Natural killer cell (primary cell): ENCODE measurements around the gene RABGAP1L. TPM values are rescaled to one million over a fixed set of nuclear protein-coding genes. Genes with fewer than 3 reads are reported as not detected.

Source experiments
- ATAC-seq, 3 donors: fragments of 150-1000 bp in 2 of 3; fragments of 200-7000 bp in 1 of 3; cut with Tn5 transposase; 1 replicate in 1 of 3; 2 replicates in 2 of 3; pipeline ENCODE4 v1.10.0; 2021; ENCODE audit warnings: mild to moderate bottlenecking in 2 of 3, moderate library complexity in 2 of 3
- DNase-seq, 2 donors: peaks; one replicate each; pipeline versions ENCODE4 v3.0.0 to v3.0.0-alpha.2; 2013 to 2021; ENCODE audit warnings: mixed read lengths in 1 of 2
- H3K27ac ChIP-seq: one replicate; pipeline ENCODE4 v1.5.1; 2013; ENCODE audit warnings: mild to moderate bottlenecking, low read length
- H3K27me3 ChIP-seq: one replicate; pipeline ENCODE4 v1.6.1; 2013; ENCODE audit warnings: low read length; ENCODE audit not compliant: control insufficient read depth, insufficient read depth
- H3K36me3 ChIP-seq: one replicate; pipeline ENCODE4 v1.6.1; 2013; ENCODE audit warnings: low read length; ENCODE audit not compliant: control insufficient read depth, insufficient read depth
- H3K4me1 ChIP-seq: one replicate; pipeline ENCODE4 v1.6.1; 2013; ENCODE audit warnings: low read length; ENCODE audit not compliant: control insufficient read depth, insufficient read depth
- H3K4me3 ChIP-seq: one replicate; pipeline ENCODE4 v1.5.1; 2013; ENCODE audit warnings: low read length
- H3K9me3 ChIP-seq: one replicate; pipeline ENCODE4 v1.6.1; 2013; ENCODE audit warnings: low read length; ENCODE audit not compliant: control insufficient read depth, insufficient read depth
- H3K27ac Mint-ChIP-seq, 2 donors: one replicate each; pipeline ENCODE4 v1.8.0; 2022; ENCODE audit warnings: mild to moderate bottlenecking in 2 of 2, mixed read lengths in 2 of 2, moderate library complexity in 1 of 2
- H3K27me3 Mint-ChIP-seq, 2 donors: one replicate each; pipeline ENCODE4 v1.8.0; 2022; ENCODE audit warnings: low read depth in 2 of 2, mixed read lengths in 2 of 2
- H3K36me3 Mint-ChIP-seq: one replicate; pipeline ENCODE4 v1.8.0; 2022; ENCODE audit warnings: mixed read lengths
- H3K4me1 Mint-ChIP-seq, 2 donors: one replicate each; pipeline ENCODE4 v1.8.0; 2022; ENCODE audit warnings: mixed read lengths in 2 of 2
- H3K4me3 Mint-ChIP-seq: one replicate; pipeline ENCODE4 v1.8.0; 2022; ENCODE audit warnings: mild to moderate bottlenecking, moderate library complexity, mixed read lengths
- H3K9me3 Mint-ChIP-seq, 2 donors: one replicate each; pipeline ENCODE4 v1.8.0; 2022; ENCODE audit warnings: mixed read lengths in 2 of 2
- WGBS: methylation state at CpG from one replicate; pipeline ENCODE4 v1.1.7; 2013; ENCODE audit warnings: missing lambda C conversion rate; ENCODE audit not compliant: insufficient coverage; 5-methylcytosine and 5-hydroxymethylcytosine counted together
- intact Hi-C: fragments of 100-400 bp; cut with micrococcal nuclease; formaldehyde crosslinking; loops from one replicate; pipeline ENCODE4 v1.14.2; 2022
- total RNA-seq, 4 donors: library from RNA; stranded (reverse); fragments of 120-200 nt in 1 of 4; gene quantifications; one replicate each; pipeline versions ENCODE4 v1.2.3 to v1.2.4, GENCODE V29; 2013 to 2022
- TF ChIP-seq, protein P1 (sequence below): fragments of 200-600 bp; IDR thresholded peaks from one replicate; pipeline ENCODE4 v1.8.0; 2022; ENCODE audit warnings: antibody characterized with exemption

The RABGAP1L gene
- total RNA-seq, 3 donors from 2014 or later (not counting 1 experiment from before 2014, with no cell fraction given) = 145 to 168 (median 153) TPM

- no peak for DNase-seq
- no peak overlapping the region for H3K27ac Mint-ChIP-seq
- no peak for ATAC-seq
- H3K9me3 Mint-ChIP-seq = no peaks in the 10 kb centered on the region
- no peak overlapping the region for H3K4me3 ChIP-seq
- no peaks in the 10 kb centered on the region for H3K36me3 ChIP-seq
- peaks cover 0 to 14% of the 10 kb centered on the region in 2 donors for H3K4me1 Mint-ChIP-seq
- TF ChIP-seq, protein P1, sequence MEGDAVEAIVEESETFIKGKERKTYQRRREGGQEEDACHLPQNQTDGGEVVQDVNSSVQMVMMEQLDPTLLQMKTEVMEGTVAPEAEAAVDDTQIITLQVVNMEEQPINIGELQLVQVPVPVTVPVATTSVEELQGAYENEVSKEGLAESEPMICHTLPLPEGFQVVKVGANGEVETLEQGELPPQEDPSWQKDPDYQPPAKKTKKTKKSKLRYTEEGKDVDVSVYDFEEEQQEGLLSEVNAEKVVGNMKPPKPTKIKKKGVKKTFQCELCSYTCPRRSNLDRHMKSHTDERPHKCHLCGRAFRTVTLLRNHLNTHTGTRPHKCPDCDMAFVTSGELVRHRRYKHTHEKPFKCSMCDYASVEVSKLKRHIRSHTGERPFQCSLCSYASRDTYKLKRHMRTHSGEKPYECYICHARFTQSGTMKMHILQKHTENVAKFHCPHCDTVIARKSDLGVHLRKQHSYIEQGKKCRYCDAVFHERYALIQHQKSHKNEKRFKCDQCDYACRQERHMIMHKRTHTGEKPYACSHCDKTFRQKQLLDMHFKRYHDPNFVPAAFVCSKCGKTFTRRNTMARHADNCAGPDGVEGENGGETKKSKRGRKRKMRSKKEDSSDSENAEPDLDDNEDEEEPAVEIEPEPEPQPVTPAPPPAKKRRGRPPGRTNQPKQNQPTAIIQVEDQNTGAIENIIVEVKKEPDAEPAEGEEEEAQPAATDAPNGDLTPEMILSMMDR = no peak
- no peaks in the 10 kb centered on the region for H3K27me3 Mint-ChIP-seq
- no peaks in the 10 kb centered on the region for H3K27me3 ChIP-seq
- H3K4me3 Mint-ChIP-seq = no peak overlapping the region
- H3K4me1 ChIP-seq = no peaks in the 10 kb centered on the region
- H3K27ac ChIP-seq = no peak overlapping the region
- peaks cover 6% of the 10 kb centered on the region for H3K36me3 Mint-ChIP-seq
- H3K9me3 ChIP-seq = no peaks in the 10 kb centered on the region
- intact Hi-C loops = no loop called here
- WGBS = 100% methylated on average over 1 of the region's 3 CpGs
These were observed 757.5 kb downstream of the RABGAP1L start for GRCh38 chr1:174916846-174917245.

GRCh38 chr1:174920093-174920492 is 760.8 kb downstream of the RABGAP1L start:
- Mint-ChIP-seq H3K27me3 (no peaks in the 10 kb centered on the region), H3K4me1 (peaks cover 0 to 10% of the 10 kb centered on the region in 2 donors), H3K9me3 (peaks cover 0 to 2% of the 10 kb centered on the region in 2 donors), H3K36me3 (peaks cover 6% of the 10 kb centered on the region), H3K27ac (peak overlapping the region in 1 of 2 donors; percentile 25), H3K4me3 (no peak overlapping the region)
- DNase-seq (no peak), ATAC-seq (no peak)
- Histone ChIP-seq H3K27me3 (no peaks in the 10 kb centered on the region), H3K4me3 (no peak overlapping the region), H3K36me3 (no peaks in the 10 kb centered on the region), H3K27ac (no peak overlapping the region), H3K9me3 (no peaks in the 10 kb centered on the region), H3K4me1 (no peaks in the 10 kb centered on the region)
- intact Hi-C loops = no loop called here
- WGBS = 100% methylated on average over 1 of the region's 1 CpG
- TF ChIP-seq, protein P1 = no peak

GRCh38 chr1:174922121-174922520 is 762.8 kb downstream of the RABGAP1L start:
- WGBS = over 99% methylated on average over 5 of the region's 5 CpGs
- H3K36me3 ChIP-seq = no peaks in the 10 kb centered on the region
- no peak overlapping the region for H3K27ac Mint-ChIP-seq

More at GRCh38 chr1:174922121-174922520, 762.8 kb downstream of the RABGAP1L start:
- intact Hi-C loops = no loop called here
- DNase-seq (no peak), ATAC-seq (no peak)
- Histone ChIP-seq H3K4me3 (no peak overlapping the region), H3K4me1 (no peaks in the 10 kb centered on the region), H3K27ac (no peak overlapping the region), H3K27me3 (no peaks in the 10 kb centered on the region), H3K9me3 (no peaks in the 10 kb centered on the region)
- H3K4me1 Mint-ChIP-seq = peaks cover 1 to 5% of the 10 kb centered on the region in 2 donors
- H3K9me3 Mint-ChIP-seq = peaks cover 0 to 2% of the 10 kb centered on the region in 2 donors
- TF ChIP-seq, protein P1 = no peak
- no peaks in the 10 kb centered on the region for H3K27me3 Mint-ChIP-seq
- H3K4me3 Mint-ChIP-seq = no peak overlapping the region
- H3K36me3 Mint-ChIP-seq = peaks cover 6% of the 10 kb centered on the region
